D721Med (cell line): ENCODE data around the gene POC5.

Source experiments
- DNase-seq: peaks from one replicate; pipeline ENCODE4 v3.0.0; 2011; ENCODE audit warnings: low spot score; ENCODE audit not compliant: insufficient read length
- FAIRE-seq: peaks from 2 replicates; lab custom pipeline; 2011; peaks lifted over from hg19 to GRCh38; lab: Jason Lieb, UNC
- CTCF ChIP-seq: IDR thresholded peaks from 2 replicates; pipeline ENCODE4 v1.5.1; 2012; ENCODE audit warnings: mild to moderate bottlenecking, control low read depth; ENCODE audit not compliant: insufficient read depth; ENCODE audit errors: missing control alignments

The POC5 gene

GRCh38 chr5:75648712-75649111 is 68.5 kb downstream of the POC5 start:
- DNase-seq (no peak), FAIRE-seq (no peak)
- no peak for TF ChIP-seq CTCF

GRCh38 chr5:75640826-75641225 is 76.4 kb downstream of the POC5 start:
- no peak for TF ChIP-seq CTCF
- DNase-seq (no peak), FAIRE-seq (no peak)

- no peak for TF ChIP-seq CTCF
- FAIRE-seq (no peak), DNase-seq (no peak)
Measured at GRCh38 chr5:75640395-75640794, 76.8 kb downstream of the POC5 start.

- no peak for TF ChIP-seq CTCF
- DNase-seq: no peak
- no peak for FAIRE-seq
Measured at GRCh38 chr5:75639535-75640311, 77.5 kb downstream of the POC5 start.

- no peak for DNase-seq
- TF ChIP-seq CTCF: no peak
- no peak for FAIRE-seq
Measured at GRCh38 chr5:75637949-75638348, 79.3 kb downstream of the POC5 start.

GRCh38 chr5:75632321-75632720 is 84.9 kb downstream of the POC5 start:
- no peak for TF ChIP-seq CTCF
- DNase-seq (no peak), FAIRE-seq (no peak)

- TF ChIP-seq CTCF: no peak
- no peak for FAIRE-seq
Measured at GRCh38 chr5:75630875-75631274, 86.4 kb downstream of the POC5 start.

More at GRCh38 chr5:75630875-75631274, 86.4 kb downstream of the POC5 start:
- no peak for DNase-seq
